ENCODE measurements around the gene EFCAB14. TPM values are rescaled to one million over a fixed set of nuclear protein-coding genes. Genes with fewer than 3 reads are reported as not detected.

EFCAB14 gene
- total and polyA plus RNA-seq, 10 of the 15 experiments (the other 5 are each of a cell fraction or from before 2014, with no cell fraction given): 7.8 to 66.0 (median 41.6) TPM

- no peak for TF ChIP-seq SKIL (IDR thresholded peaks at IDR 0.05; ENCODE audit: low read depth, poor library complexity, severe bottlenecking)
These were observed 26.7 kb downstream of the EFCAB14 start (continued) for GRCh38 chr1:46691997-46692790.

- no peak for FAIRE-seq
- Histone ChIP-seq H3K79me2 (ENCODE audit: control insufficient read depth, insufficient read depth, low read length) (no peaks in the 10 kb centered on the region), H3K36me3 (ENCODE audit: control insufficient read depth in 2 of 2, insufficient read depth in 2 of 2, low read length in 1 of 2) (peaks cover 16 to 32% of the 10 kb centered on the region in 2 experiments), H3K4me3 (no peak overlapping the region), H4K20me1 (ENCODE audit: control insufficient read depth, insufficient read depth) (no peaks in the 10 kb centered on the region), H3K4me1 (ENCODE audit: control insufficient read depth, insufficient read depth, low read length) (no peaks in the 10 kb centered on the region), H3K9ac (ENCODE audit: control insufficient read depth, insufficient read depth, low read length) (no peak overlapping the region), H3K9me3 (replicated peaks; ENCODE audit: control insufficient read depth, insufficient read depth, low read length) (no peaks in the 10 kb centered on the region), H3K27me3 (replicated peaks in 1 of 2; ENCODE audit: control insufficient read depth in 2 of 2, insufficient read depth in 2 of 2, low read length in 1 of 2) (no peaks in the 10 kb centered on the region), H3K4me2 (ENCODE audit: control insufficient read depth, insufficient read depth) (no peak overlapping the region), H3K27ac (ENCODE audit: control insufficient read depth, insufficient read depth) (no peak overlapping the region), H2AFZ (ENCODE audit: control insufficient read depth, low read depth, low read length) (no peak overlapping the region)
- RAD21 ChIA-PET (ENCODE audit: unreplicated experiment): no interaction called here
- ATAC-seq: no peak
- in situ Hi-C loops (cut with MboI): no loop called here
- CTCF ChIA-PET: no interaction called here
- POLR2A ChIA-PET: no interaction called here
- no TSS peak for BruUV-seq (replicated peaks)
- TF ChIP-seq ATF7 (IDR thresholded peaks at IDR 0.05; ENCODE audit: low read depth): no peak
- TF ChIP-seq IRF3 (IDR thresholded peaks at IDR 0.05): no peak
- SMC1A ChIA-PET (ENCODE audit: uncharacterized antibody, unreplicated experiment): interaction anchor here (1.1 kb wide), 1 partner anchor 13 kb away, joined by 3 read pairs; no protein-coding TSS in a partner anchor
- WGBS (ENCODE audit: insufficient coverage, insufficient replicate concordance, low lambda C conversion rate, missing lambda C conversion rate): 94% methylated on average over 2 of the region's 2 CpGs
- intact Hi-C loops (cut with micrococcal nuclease; ENCODE audit: unreplicated experiment): no loop called here
- DNase-seq (ENCODE audit: low read depth, low spot score): no peak
These were observed 27.9 kb downstream of the EFCAB14 start for GRCh38 chr1:46690931-46691421.
